ENCODE measurements around the gene FOXL3.

GRCh38 chr7:265192-265997 is 24.6 kb upstream of the FOXL3 start:
- TF ChIP-seq EZH2 (IDR thresholded peaks at IDR 0.05; ENCODE audit: low read depth, unreplicated experiment) = no peak
- no peak for TF ChIP-seq CTCF (conservative IDR thresholded peaks at IDR 0.05; ENCODE audit: low read depth in 2 of 2)
- TF ChIP-seq CREB1 (CRISPR knock-in tag; IDR thresholded peaks at IDR 0.05; ENCODE audit: low read depth) = no peak
- TF ChIP-seq REST (IDR thresholded peaks at IDR 0.05; ENCODE audit: unreplicated experiment) = no peak
- TF ChIP-seq POLR2AphosphoS5 (IDR thresholded peaks at IDR 0.05; ENCODE audit: low read depth) = no peak
- no peak for TF ChIP-seq ETS1 (IDR thresholded peaks at IDR 0.05)
- TF ChIP-seq ZNF462 (CRISPR knock-in tag; IDR thresholded peaks at IDR 0.05) = no peak
- TF ChIP-seq EZH2phosphoT487 (IDR thresholded peaks at IDR 0.05; ENCODE audit: unreplicated experiment) = no peak
- TF ChIP-seq JUNB (IDR thresholded peaks at IDR 0.05; ENCODE audit: unreplicated experiment) = no peak
- no peak for TF ChIP-seq STAT1 (IDR thresholded peaks at IDR 0.05; ENCODE audit: unreplicated experiment)
- TF ChIP-seq NANOG (IDR thresholded peaks at IDR 0.05; ENCODE audit: borderline replicate concordance) = no peak
- TF ChIP-seq ZNF331 (CRISPR knock-in tag; IDR thresholded peaks at IDR 0.05; ENCODE audit: low read depth) = no peak
- no peak for TF ChIP-seq ZNF114 (CRISPR knock-in tag; IDR thresholded peaks at IDR 0.05)

All from GM23338 (cell line).